ENCODE data around the gene GET4. TPM values are rescaled to one million over a fixed set of nuclear protein-coding genes. Genes with fewer than 3 reads are reported as not detected.

GET4 gene
- total RNA-seq, 1 experiment from 2014 or later = 90.9 TPM

DNA sequence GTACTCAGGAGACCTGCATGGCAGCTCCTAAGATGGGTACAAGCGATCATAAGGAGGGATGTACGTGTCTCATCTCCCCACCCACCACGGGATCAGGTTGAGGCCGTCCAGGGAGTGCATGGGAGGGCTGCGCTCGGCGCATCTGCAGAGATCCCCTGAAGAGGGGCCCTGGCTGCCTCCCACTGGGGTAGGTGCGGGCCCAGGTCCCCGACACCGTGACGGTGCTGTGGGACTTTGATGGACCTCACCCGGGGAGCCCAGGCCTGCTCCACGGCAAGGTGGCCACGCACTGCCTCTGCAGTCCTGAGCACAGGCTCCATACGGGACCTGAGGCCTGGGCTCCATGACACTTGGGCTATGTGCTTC, 12.7 kb downstream of the GET4 start:
- DNase-seq (ENCODE audit: low read depth, low spot score) = no peak
- in situ Hi-C loops (cut with HindIII; ENCODE audit: low pct_unique_long_range_greater_than_20kb, low sequenced_read_pairs) (no loop called here), intact Hi-C loops (cut with micrococcal nuclease; ENCODE audit: unreplicated experiment) (no loop called here)
- BruUV-seq (replicated peaks) = no TSS peak
- H3K27me3 ChIP-seq (ENCODE audit: control insufficient read depth, insufficient read depth, low read length) = no peaks in the 10 kb centered on the region
- POLR2A ChIA-PET = no interaction called here
- CTCF ChIA-PET = no interaction called here
- no peak overlapping the region for H3K4me3 ChIP-seq (ENCODE audit: low read depth in 2 of 2, low read length in 2 of 2)
- no peak for TF ChIP-seq SIN3A (IDR thresholded peaks at IDR 0.05; ENCODE audit: borderline replicate concordance, insufficient read depth, low read depth, low read length)
- TF ChIP-seq, protein P1, sequence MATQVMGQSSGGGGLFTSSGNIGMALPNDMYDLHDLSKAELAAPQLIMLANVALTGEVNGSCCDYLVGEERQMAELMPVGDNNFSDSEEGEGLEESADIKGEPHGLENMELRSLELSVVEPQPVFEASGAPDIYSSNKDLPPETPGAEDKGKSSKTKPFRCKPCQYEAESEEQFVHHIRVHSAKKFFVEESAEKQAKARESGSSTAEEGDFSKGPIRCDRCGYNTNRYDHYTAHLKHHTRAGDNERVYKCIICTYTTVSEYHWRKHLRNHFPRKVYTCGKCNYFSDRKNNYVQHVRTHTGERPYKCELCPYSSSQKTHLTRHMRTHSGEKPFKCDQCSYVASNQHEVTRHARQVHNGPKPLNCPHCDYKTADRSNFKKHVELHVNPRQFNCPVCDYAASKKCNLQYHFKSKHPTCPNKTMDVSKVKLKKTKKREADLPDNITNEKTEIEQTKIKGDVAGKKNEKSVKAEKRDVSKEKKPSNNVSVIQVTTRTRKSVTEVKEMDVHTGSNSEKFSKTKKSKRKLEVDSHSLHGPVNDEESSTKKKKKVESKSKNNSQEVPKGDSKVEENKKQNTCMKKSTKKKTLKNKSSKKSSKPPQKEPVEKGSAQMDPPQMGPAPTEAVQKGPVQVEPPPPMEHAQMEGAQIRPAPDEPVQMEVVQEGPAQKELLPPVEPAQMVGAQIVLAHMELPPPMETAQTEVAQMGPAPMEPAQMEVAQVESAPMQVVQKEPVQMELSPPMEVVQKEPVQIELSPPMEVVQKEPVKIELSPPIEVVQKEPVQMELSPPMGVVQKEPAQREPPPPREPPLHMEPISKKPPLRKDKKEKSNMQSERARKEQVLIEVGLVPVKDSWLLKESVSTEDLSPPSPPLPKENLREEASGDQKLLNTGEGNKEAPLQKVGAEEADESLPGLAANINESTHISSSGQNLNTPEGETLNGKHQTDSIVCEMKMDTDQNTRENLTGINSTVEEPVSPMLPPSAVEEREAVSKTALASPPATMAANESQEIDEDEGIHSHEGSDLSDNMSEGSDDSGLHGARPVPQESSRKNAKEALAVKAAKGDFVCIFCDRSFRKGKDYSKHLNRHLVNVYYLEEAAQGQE (IDR thresholded peaks at IDR 0.05; ENCODE audit: insufficient read depth in 1 of 2, low read depth in 2 of 2, low read length in 1 of 2) = no peak
- TF ChIP-seq POLR2AphosphoS5 (IDR thresholded peaks at IDR 0.05; ENCODE audit: low read depth, low read length) = no peak
- TF ChIP-seq, protein P2, sequence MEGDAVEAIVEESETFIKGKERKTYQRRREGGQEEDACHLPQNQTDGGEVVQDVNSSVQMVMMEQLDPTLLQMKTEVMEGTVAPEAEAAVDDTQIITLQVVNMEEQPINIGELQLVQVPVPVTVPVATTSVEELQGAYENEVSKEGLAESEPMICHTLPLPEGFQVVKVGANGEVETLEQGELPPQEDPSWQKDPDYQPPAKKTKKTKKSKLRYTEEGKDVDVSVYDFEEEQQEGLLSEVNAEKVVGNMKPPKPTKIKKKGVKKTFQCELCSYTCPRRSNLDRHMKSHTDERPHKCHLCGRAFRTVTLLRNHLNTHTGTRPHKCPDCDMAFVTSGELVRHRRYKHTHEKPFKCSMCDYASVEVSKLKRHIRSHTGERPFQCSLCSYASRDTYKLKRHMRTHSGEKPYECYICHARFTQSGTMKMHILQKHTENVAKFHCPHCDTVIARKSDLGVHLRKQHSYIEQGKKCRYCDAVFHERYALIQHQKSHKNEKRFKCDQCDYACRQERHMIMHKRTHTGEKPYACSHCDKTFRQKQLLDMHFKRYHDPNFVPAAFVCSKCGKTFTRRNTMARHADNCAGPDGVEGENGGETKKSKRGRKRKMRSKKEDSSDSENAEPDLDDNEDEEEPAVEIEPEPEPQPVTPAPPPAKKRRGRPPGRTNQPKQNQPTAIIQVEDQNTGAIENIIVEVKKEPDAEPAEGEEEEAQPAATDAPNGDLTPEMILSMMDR (IDR thresholded peaks at IDR 0.05) = no peak
- TF ChIP-seq TCF7L2 (IDR thresholded peaks at IDR 0.05; ENCODE audit: low read depth, low read length) = no peak
- peaks cover 5% of the 10 kb centered on the region; the same call in 1 of the 2 replicates for H3K4me1 ChIP-seq (ENCODE audit: control insufficient read depth, insufficient read depth, low read length)
- H3K9me3 ChIP-seq (ENCODE audit: control insufficient read depth, insufficient read depth, low read depth, low read length) = no peaks in the 10 kb centered on the region
- no peak for ATAC-seq
- H3K27ac ChIP-seq (ENCODE audit: low read length) = no peak overlapping the region
- no peaks in the 10 kb centered on the region; the same call in 1 of the 2 replicates for H3K36me3 ChIP-seq (ENCODE audit: control insufficient read depth, insufficient read depth, low read length)

DNA sequence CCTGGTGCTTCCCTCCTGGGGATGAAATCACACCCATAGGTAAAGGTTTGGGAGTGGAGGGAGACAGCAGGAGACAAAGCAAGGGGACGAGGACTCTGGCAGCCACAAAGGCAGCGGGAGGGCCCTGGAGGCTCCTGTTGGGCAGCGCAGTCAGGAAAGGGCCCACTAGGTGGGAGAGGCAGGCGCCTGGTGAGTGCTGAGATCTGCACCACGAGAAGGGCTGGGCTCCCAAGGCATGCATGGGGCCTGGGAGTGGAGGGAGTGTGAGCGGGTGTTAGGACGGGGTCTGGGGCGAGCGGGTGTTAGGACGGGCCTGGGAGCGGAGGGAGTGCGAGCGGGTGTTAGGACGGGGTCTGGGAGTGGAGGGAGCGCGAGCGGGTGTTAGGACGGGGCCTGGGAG, 13.0 kb downstream of the GET4 start:
- no peak for TF ChIP-seq SIN3A (IDR thresholded peaks at IDR 0.05; ENCODE audit: borderline replicate concordance, insufficient read depth, low read depth, low read length)
- no peak for TF ChIP-seq TCF7L2 (IDR thresholded peaks at IDR 0.05; ENCODE audit: low read depth, low read length)
- TF ChIP-seq, protein P1 (IDR thresholded peaks at IDR 0.05; ENCODE audit: insufficient read depth in 1 of 2, low read depth in 2 of 2, low read length in 1 of 2) = no peak
- TF ChIP-seq, protein P2 (IDR thresholded peaks at IDR 0.05) = no peak
- TF ChIP-seq POLR2AphosphoS5 (IDR thresholded peaks at IDR 0.05; ENCODE audit: low read depth, low read length) = no peak
- CTCF ChIA-PET = no interaction called here
- no peaks in the 10 kb centered on the region; the same call in 1 of the 2 replicates for H3K36me3 ChIP-seq (ENCODE audit: control insufficient read depth, insufficient read depth, low read length)

More for the DNA sequence above, 13.0 kb downstream of the GET4 start:
- Histone ChIP-seq H3K9me3 (ENCODE audit: control insufficient read depth, insufficient read depth, low read depth, low read length) (no peaks in the 10 kb centered on the region), H3K27me3 (ENCODE audit: control insufficient read depth, insufficient read depth, low read length) (no peaks in the 10 kb centered on the region), H3K4me3 (ENCODE audit: low read depth in 2 of 2, low read length in 2 of 2) (no peak overlapping the region), H3K27ac (ENCODE audit: low read length) (no peak overlapping the region), H3K4me1 (ENCODE audit: control insufficient read depth, insufficient read depth, low read length) (peaks cover 1% of the 10 kb centered on the region; the same call in 1 of the 2 replicates)
- ATAC-seq = no peak
- intact Hi-C loops (cut with micrococcal nuclease; ENCODE audit: unreplicated experiment) (no loop called here), in situ Hi-C loops (cut with HindIII; ENCODE audit: low pct_unique_long_range_greater_than_20kb, low sequenced_read_pairs) (no loop called here)
- no TSS peak for BruUV-seq (replicated peaks)
- DNase-seq (ENCODE audit: low read depth, low spot score) = no peak
- POLR2A ChIA-PET = no interaction called here

Data from Panc1 (cell line).